ENCODE data around the gene DAB2. TPM values are rescaled to one million over a fixed set of nuclear protein-coding genes. Genes with fewer than 3 reads are reported as not detected.

DAB2 gene
- total and polyA plus RNA-seq, 2 of the 8 experiments (the other 6 are each of a cell fraction or from before 2014, with no cell fraction given) = 2.6 to 4.9 TPM

DNA sequence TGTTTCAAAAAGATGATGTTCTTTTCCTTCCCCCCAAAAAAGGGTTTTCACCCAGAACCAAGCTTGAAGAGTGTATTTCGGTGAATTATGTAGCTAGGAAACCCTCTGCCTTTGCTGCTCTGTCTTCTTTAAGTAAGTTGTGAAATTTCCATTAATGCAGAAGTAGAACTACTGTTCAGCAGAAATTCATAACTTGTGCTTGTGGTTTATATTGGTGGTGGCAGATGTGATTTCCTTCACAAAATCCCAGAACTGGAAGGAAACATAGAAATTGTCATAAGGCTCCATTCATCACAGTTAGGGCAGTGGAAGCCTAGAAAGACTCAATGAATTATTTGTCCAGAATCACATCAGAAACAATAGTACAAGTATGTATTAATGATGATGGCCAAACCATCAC lies 42.1 kb upstream of the DAB2 start:
- ChIA-PET CTCF (ENCODE audit: partially characterized antibody) (interaction anchor here (1.6 kb wide), 1 partner anchor 91 kb away, joined by 5 read pairs; no protein-coding TSS in a partner anchor), POLR2A (ENCODE audit: partially characterized antibody) (interaction anchor here (0.8 kb wide), 1 partner anchor 42 kb away, joined by 3 read pairs; the partner anchor contains the start of gene DAB2)
- no peak overlapping the region for H3K9ac ChIP-seq (replicated peaks in 1 of 4; ENCODE audit: extremely low read depth in 1 of 4, low read depth in 3 of 4, low read length in 3 of 4)
- H3K4me1 ChIP-seq (replicated peaks in 1 of 4; ENCODE audit: control insufficient read depth in 3 of 4, insufficient read depth in 4 of 4, low read length in 3 of 4) = no peaks in the 10 kb centered on the region
- H2AK5ac ChIP-seq (ENCODE audit: low read depth, low read length) = no peak overlapping the region
- WGBS, 2 experiments (ENCODE audit: extremely low coverage in 1 of 2, insufficient coverage in 1 of 2, insufficient read length in 1 of 2, insufficient replicate concordance in 2 of 2, low coverage in 1 of 2, low lambda C conversion rate in 2 of 2, missing lambda C conversion rate in 1 of 2) = 100% methylated on average over 1 of the region's 1 CpG; no CpG with 5 or more reads in 1 of the 2 experiments
- no peak overlapping the region for H3K4me2 ChIP-seq (ENCODE audit: insufficient read depth in 1 of 2, low read depth in 2 of 2, low read length in 2 of 2)
- DNase-seq (ENCODE audit: low read depth in 1 of 2, low spot score in 2 of 2) = no peak
- no peak for FAIRE-seq
- H4K91ac ChIP-seq (replicated peaks; ENCODE audit: insufficient read length, low read length) = no peak overlapping the region
- H2AFZ ChIP-seq (ENCODE audit: low read length) = no peak overlapping the region
- no peak overlapping the region for H2BK5ac ChIP-seq (ENCODE audit: low read depth, low read length)
- no peaks in the 10 kb centered on the region for H4K20me1 ChIP-seq (replicated peaks in 1 of 2; ENCODE audit: control insufficient read depth in 1 of 2, insufficient read depth in 2 of 2, low read length in 2 of 2)
- H2BK120ac ChIP-seq (replicated peaks; ENCODE audit: low read depth, low read length) = no peak overlapping the region
- H3K27ac ChIP-seq (ENCODE audit: low read depth, low read length) = no peak overlapping the region
- no peaks in the 10 kb centered on the region for H3K79me2 ChIP-seq (ENCODE audit: control insufficient read depth in 1 of 2, insufficient read depth in 2 of 2, low read length in 2 of 2)
- no peak overlapping the region for H4K5ac ChIP-seq (ENCODE audit: insufficient read length, low read depth, low read length)
- H3K23me2 ChIP-seq (ENCODE audit: low read depth, low read length) = no peaks in the 10 kb centered on the region
- no peak overlapping the region for H3K4me3 ChIP-seq (ENCODE audit: extremely low read depth in 1 of 4, insufficient read depth in 2 of 4, low read depth in 3 of 4, low read length in 4 of 4)
- no peak overlapping the region for H3K4ac ChIP-seq (replicated peaks; ENCODE audit: insufficient read length, low read depth, low read length)
- H3K14ac ChIP-seq (ENCODE audit: insufficient read length) = no peak overlapping the region
- no peak overlapping the region for H3K18ac ChIP-seq (ENCODE audit: extremely low read depth, low read length)
- H4K8ac ChIP-seq (ENCODE audit: extremely low read depth, insufficient read depth, low read length) = no peak overlapping the region
- H3K27me3 ChIP-seq (replicated peaks in 1 of 4; ENCODE audit: control insufficient read depth in 3 of 4, extremely low read depth in 1 of 4, insufficient read depth in 3 of 4, low read length in 3 of 4) = no peaks in the 10 kb centered on the region
- no peaks in the 10 kb centered on the region for H3K9me3 ChIP-seq (ENCODE audit: insufficient read depth in 2 of 2, low read depth in 1 of 2, low read length in 1 of 2)
- no peak overlapping the region for H2BK15ac ChIP-seq (ENCODE audit: low read length)
- H3K56ac ChIP-seq (replicated peaks; ENCODE audit: insufficient read length, low read depth, low read length) = no peak overlapping the region
- H3K36me3 ChIP-seq (ENCODE audit: control insufficient read depth in 2 of 4, insufficient read depth in 4 of 4, low read length in 3 of 4) = no peaks in the 10 kb centered on the region
- no peaks in the 10 kb centered on the region for H3K79me1 ChIP-seq (ENCODE audit: low read depth, low read length)
- H2BK20ac ChIP-seq (ENCODE audit: low read length) = no peak overlapping the region
- TF ChIP-seq CBX5 (IDR thresholded peaks at IDR 0.05; ENCODE audit: low read depth, low read length) (no peak), CTCF (IDR thresholded peaks at IDR 0.05; ENCODE audit: control extremely low read depth in 1 of 3, insufficient read depth in 1 of 3, low read depth in 1 of 3, low read length in 3 of 3) (no peak), BCL11A (IDR thresholded peaks at IDR 0.05; ENCODE audit: low read depth in 2 of 2, low read length in 2 of 2) (no peak), JUND (IDR thresholded peaks at IDR 0.05; ENCODE audit: low read length) (no peak)
- TF ChIP-seq, protein P1, sequence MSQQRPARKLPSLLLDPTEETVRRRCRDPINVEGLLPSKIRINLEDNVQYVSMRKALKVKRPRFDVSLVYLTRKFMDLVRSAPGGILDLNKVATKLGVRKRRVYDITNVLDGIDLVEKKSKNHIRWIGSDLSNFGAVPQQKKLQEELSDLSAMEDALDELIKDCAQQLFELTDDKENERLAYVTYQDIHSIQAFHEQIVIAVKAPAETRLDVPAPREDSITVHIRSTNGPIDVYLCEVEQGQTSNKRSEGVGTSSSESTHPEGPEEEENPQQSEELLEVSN (IDR thresholded peaks at IDR 0.05) = no peak
- TF ChIP-seq, protein P2, sequence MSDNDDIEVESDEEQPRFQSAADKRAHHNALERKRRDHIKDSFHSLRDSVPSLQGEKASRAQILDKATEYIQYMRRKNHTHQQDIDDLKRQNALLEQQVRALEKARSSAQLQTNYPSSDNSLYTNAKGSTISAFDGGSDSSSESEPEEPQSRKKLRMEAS (IDR thresholded peaks at IDR 0.05) = no peak
- no peak overlapping the region for H3K23ac ChIP-seq (ENCODE audit: insufficient read length)
- H2BK12ac ChIP-seq (ENCODE audit: low read depth, low read length) = no peak overlapping the region
